Raji (cell line): ENCODE data around the gene GAN.

ENCODE experiments used
- POLR2A ChIP-seq: IDR thresholded peaks from 2 replicates; pipeline ENCODE4 v1.6.1; 2011; ENCODE audit warnings: low read depth, low read length, control low read depth; ENCODE audit not compliant: insufficient read depth

GAN gene

DNA sequence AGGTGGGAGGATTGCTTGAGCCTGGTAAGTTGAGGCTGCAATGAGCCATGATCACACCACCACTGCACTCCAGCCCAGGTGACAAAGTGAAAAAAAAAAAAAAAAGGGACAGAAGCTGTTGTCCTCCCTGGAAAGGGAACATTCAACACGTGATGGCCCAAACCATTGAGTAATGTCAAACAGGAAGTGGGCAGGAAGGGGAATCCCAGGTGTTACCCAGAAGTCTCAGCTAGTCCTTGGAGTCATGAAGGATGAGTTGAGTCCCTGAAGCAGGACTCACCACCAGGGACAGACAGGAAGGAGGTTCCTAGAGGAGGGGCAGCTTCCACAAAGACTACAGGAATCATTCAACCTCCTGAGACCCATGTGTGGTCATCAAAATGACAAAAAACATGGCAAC lies 110.0 kb downstream of the GAN start:
- no peak for TF ChIP-seq POLR2A

DNA sequence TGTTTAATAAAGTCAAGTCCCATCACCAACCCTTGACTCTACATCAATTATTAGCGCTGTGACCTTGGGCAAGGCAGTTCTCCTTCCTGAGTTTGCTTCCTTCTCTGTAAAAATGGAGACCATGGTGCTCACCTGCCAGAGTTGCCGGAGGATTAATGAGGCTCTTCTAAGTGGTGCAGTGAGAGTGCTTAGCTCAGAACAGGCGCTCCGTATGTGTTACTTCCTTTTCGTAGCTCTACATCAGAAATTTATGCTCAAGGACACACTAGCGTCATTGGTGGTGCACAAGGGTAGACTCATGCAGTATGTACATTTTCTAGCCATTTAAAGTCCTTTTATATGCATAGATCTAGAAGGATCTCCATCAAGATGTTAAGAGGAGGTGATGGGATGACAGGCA lies 112.5 kb downstream of the GAN start:
- TF ChIP-seq POLR2A = no peak

DNA sequence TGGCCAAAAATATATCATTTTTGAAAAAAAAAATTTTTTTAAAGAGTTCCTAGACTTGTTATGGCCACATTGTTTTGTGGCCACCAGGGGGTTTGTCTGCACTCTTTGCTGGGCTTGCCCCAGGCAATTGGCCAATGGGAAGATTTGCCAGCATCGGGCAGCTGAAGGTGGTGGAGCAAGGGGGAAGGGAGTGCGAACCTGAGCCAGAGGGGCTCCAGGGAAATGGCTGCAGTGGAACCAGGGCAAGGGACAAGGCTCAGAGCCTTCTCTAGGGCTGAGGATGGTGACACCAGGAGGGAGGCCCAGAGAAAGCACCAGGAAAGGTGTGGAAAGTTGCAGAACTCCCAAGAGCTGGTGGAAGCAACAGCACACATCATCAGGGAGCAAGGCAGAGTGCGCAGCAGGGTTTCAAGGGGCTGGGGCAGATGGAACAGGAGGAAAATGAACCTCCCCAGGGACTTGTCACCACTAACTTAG lies 114.3 kb downstream of the GAN start:
- TF ChIP-seq POLR2A = no peak

DNA sequence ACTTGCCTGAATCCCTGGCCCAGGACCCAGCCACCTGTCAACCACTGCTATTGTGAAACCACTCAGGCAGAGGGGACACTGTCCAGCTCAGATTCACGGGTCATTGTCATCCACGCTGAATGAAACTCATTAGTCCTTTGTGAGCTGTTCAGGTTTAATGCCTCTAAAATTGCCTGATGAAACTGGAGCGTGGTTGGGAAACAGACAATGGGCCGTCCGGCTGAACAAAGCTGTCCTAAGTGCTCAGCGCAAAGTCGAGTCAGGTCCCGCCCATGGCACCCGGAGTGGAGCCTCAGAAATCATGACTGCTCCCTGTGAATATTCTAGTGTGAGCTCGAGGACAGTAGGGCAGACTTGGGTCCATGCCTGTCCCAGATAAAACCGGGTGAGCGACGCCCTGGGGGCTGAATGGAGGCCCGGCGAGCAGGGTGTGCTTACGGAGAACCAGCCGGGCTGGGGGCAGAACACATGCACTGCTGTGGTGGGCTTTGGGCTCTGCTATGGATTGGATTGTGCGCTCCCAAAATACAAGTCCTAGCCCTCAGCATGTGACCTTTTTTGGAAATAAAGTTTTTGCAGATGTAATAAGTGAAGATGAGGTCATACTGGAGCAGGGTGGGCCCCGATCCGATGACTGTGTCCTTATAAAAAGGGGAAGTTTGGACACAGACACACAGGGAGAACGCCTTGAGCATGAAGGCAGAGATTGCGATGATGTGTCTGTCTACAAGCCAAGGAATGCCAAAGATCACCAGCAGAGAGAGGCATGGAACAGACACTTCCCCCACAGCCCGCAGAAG lies 117.0 kb downstream of the GAN start:
- TF ChIP-seq POLR2A = no peak

DNA sequence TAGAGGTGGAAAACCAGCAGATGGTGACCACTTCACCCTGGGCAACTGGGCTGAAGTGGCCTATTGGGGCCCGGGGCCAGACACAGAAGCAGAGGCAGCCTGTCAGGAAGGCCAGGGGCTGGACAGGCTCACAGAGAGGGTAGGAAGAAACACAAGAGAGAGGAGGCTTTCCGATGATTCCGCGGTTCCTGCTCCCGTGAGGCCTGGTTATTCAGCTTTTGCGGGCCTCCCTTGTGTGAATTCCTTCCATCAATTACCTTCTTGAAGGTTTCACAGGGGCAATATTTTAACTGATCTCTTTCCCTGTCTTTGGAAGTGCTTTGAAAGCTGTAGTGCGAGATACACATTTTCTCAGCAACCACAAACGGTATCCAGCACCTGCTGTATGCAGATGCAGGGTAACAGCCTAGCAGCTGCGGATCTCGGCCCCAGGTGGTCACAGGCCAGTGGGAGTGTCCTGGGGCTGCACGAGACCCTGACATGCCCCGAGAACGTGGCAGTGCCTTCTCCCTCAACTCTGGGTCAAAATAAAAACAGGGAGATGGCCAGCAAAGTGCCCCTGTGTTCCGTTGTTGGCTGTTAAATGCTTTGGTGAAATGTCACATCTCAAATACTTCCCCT lies 118.3 kb downstream of the GAN start:
- no peak for TF ChIP-seq POLR2A

DNA sequence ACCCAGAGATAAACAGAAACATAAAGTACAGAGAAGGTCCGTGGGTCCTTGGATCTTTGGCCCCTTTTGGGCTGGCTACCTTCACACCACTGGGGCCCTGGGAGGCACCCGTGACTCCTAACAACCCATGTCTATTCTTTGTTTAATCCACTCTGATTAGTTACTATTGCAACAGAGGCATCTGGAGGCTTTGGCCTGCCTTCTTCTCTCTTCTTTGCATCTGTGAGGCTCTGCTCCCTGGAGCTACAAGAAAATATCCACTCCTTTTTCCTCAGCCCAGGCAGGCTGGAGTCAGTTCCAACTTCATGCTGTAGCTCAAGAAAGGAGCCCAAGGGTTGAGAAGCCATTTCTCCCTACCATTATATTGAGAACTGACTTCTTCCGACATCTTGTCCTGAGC lies 120.3 kb downstream of the GAN start:
- TF ChIP-seq POLR2A = no peak

DNA sequence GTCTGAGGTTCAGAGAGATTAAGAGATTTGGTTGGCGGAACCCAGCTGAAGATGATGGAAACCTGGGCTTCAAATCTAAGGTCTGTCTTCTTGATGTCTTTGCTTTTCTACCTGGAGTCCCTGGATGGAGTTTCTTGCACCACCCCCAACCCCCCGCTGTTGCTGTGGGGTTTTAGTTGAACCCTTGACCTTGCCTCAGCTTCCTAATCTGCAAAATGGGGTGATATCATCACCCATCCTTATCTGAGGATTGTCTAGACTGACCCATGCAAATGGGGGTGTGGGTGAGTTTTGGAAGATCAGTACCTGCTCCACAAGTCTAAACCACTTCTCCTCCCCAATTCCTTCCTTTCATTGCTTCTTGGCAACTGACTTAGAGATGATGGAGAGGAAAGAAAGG lies 120.8 kb downstream of the GAN start:
- no peak for TF ChIP-seq POLR2A

DNA sequence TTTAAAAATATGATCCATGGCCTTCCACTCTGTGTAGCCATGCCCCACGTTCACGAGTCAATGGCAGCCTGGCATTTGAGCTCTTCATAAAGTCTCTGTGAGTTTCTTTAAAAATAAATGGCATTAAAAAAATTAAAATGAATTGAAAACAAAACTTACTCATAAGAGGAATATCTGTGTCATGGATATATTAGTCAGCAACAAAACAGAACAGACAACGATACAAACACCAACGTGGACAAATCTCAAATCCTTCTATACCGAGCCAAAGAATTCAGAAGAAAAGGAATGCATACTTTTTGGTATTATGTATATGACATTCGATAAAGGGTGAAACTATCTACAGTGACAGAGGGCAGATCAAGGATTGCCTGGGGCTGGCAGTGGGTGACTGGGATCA lies 121.6 kb downstream of the GAN start:
- TF ChIP-seq POLR2A = no peak

DNA sequence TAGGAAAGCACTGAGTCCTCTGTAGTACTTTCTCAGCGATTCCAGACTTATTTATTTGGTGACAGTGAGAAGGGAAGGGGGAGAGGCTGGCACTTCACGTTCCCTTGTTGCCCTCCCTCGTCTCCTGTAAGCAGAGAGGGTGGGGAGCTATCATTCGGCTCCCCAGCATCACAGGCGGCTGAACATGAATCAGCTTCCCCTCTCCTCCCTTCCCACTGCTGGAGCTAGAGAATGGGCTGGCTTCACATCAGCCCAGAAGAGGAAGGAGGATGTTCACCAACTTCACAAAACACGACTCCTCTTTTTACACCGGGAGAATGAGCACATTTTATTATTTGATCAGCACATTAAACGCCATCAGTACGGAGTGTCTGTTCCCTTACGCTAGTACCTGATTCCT lies 123.1 kb downstream of the GAN start:
- TF ChIP-seq POLR2A = no peak
